Panc1 (cell line): ENCODE results near the gene PLN. TPM values are rescaled to one million over a fixed set of nuclear protein-coding genes. Genes with fewer than 3 reads are reported as not detected.

ENCODE experiments used
- ATAC-seq: fragments of 200-7000 bp; cut with Tn5 transposase; 2 replicates; pipeline ENCODE4 v1.9.1; 2020; ENCODE audit warnings: mild to moderate bottlenecking, moderate library complexity
- BruUV-seq: library from RNA; stranded (reverse); fragments of 400-500 nt; replicated peaks from 2 replicates; lab custom pipeline; 2021; lab: Mats Ljungman, UMichigan
- CTCF ChIA-PET: fragments of 300-600 bp; sonication (Branson Sonifier 250); formaldehyde crosslinking; loops from one replicate; lab custom pipeline; 2022; ENCODE audit warnings: antibody characterized with exemption; lab: Charles Lee
- POLR2A ChIA-PET: fragments of 300-600 bp; sonication (Branson Sonifier 250); formaldehyde crosslinking; loops from one replicate; lab custom pipeline; 2022; ENCODE audit warnings: antibody characterized with exemption; lab: Charles Lee
- DNase-seq: peaks from one replicate; pipeline ENCODE4 v3.0.0-alpha.2; 2010; ENCODE audit warnings: low read depth, low spot score
- H3K27ac ChIP-seq: 2 replicates; pipeline ENCODE4 v1.5.1; 2011; ENCODE audit warnings: mild to moderate bottlenecking, low read length, inconsistent platforms
- H3K27me3 ChIP-seq: fragments of 200-500 bp; sonication (Bioruptor generic); 2 replicates; pipeline ENCODE4 v1.6.0; 2014; ENCODE audit warnings: low read length, inconsistent platforms; ENCODE audit not compliant: control insufficient read depth, insufficient read depth
- H3K36me3 ChIP-seq: fragments of 200-500 bp; sonication (Bioruptor generic); 2 replicates; pipeline ENCODE4 v1.5.1; 2014; ENCODE audit warnings: inconsistent platforms, mild to moderate bottlenecking, low read length, moderate library complexity; ENCODE audit not compliant: control insufficient read depth, insufficient read depth
- H3K4me1 ChIP-seq: 2 replicates; pipeline ENCODE4 v1.5.1; 2011; ENCODE audit warnings: inconsistent platforms, mild to moderate bottlenecking, low read length, moderate library complexity; ENCODE audit not compliant: control insufficient read depth, insufficient read depth
- H3K4me3 ChIP-seq, 2 experiments: 2 replicates each; pipeline ENCODE4 v1.5.1; 2011 to 2012; ENCODE audit warnings: low read depth in 2 of 2, low read length in 2 of 2, mild to moderate bottlenecking in 2 of 2, inconsistent platforms in 1 of 2, moderate library complexity in 1 of 2
- H3K9me3 ChIP-seq: fragments of 200-500 bp; sonication (Bioruptor generic); 2 replicates; pipeline ENCODE4 v1.5.1; 2014; ENCODE audit warnings: low read depth, mild to moderate bottlenecking, inconsistent platforms, low read length, moderate library complexity; ENCODE audit not compliant: control insufficient read depth, insufficient read depth
- POLR2AphosphoS5 ChIP-seq: IDR thresholded peaks from 2 replicates; pipeline ENCODE4 v1.6.1; 2012; ENCODE audit warnings: mild to moderate bottlenecking, low read depth, low read length, moderate library complexity
- SIN3A ChIP-seq: IDR thresholded peaks from 2 replicates; pipeline ENCODE4 v1.6.1; 2012; ENCODE audit warnings: low read depth, mild to moderate bottlenecking, low read length, moderate library complexity, borderline replicate concordance; ENCODE audit not compliant: insufficient read depth
- TCF7L2 ChIP-seq: IDR thresholded peaks from 2 replicates; pipeline ENCODE4 v1.6.1; 2011; ENCODE audit warnings: mild to moderate bottlenecking, low read depth, low read length, inconsistent platforms
- in situ Hi-C: cut with HindIII; loops from 2 replicates; pipeline ENCODE4 v1.10.0; 2016; ENCODE audit warnings: low sequenced_read_pairs, low pct_unique_long_range_greater_than_20kb
- intact Hi-C: fragments of 100-400 bp; cut with micrococcal nuclease; formaldehyde crosslinking; loops from one replicate; pipeline ENCODE4 v1.10.0; 2022; ENCODE audit not compliant: unreplicated experiment
- total RNA-seq: library from RNA; stranded (reverse); gene quantifications from one replicate; pipeline ENCODE4 v1.2.1, GENCODE V29; 2021; ENCODE audit not compliant: unreplicated experiment
- TF ChIP-seq, protein P1 (sequence below), 2 experiments: IDR thresholded peaks; 2 replicates each; pipeline ENCODE4 v1.6.1; 2011 to 2012; ENCODE audit warnings: low read depth in 2 of 2, control low read depth in 1 of 2, low read length in 1 of 2, mild to moderate bottlenecking in 1 of 2, moderate library complexity in 1 of 2; ENCODE audit not compliant: insufficient read depth in 1 of 2
- TF ChIP-seq, protein P2 (sequence below): fragments of 450-650 bp; IDR thresholded peaks from 2 replicates; pipeline ENCODE4 v1.5.1; 2017; ENCODE audit warnings: mild to moderate bottlenecking

Gene PLN
- total RNA-seq, 1 experiment from 2014 or later: not detected

DNA sequence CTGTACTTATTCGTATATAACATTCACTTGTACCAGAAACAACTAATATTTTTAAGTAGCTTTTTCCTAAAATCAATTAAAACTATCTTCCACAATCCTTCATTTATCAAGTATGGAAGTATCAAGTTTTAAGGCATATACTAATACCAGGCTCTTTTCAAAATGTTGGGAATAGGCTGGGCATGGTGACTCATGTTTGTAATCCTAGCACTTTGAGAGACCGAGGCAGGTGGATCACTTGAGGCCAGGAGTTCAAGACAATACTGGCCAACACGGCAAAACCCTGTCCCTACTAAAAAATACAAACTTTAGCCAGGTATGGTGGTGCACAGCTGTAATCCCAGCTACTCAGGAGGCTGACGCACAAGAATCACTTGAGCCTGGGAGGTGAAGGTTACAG is 25.7 kb upstream of the PLN start:
- intact Hi-C loops (no loop called here), in situ Hi-C loops (no loop called here)
- H3K27ac ChIP-seq: no peak overlapping the region
- H3K4me1 ChIP-seq: no peaks in the 10 kb centered on the region
- DNase-seq (no peak), ATAC-seq (no peak)
- POLR2A ChIA-PET: no interaction called here
- TF ChIP-seq, protein P1, sequence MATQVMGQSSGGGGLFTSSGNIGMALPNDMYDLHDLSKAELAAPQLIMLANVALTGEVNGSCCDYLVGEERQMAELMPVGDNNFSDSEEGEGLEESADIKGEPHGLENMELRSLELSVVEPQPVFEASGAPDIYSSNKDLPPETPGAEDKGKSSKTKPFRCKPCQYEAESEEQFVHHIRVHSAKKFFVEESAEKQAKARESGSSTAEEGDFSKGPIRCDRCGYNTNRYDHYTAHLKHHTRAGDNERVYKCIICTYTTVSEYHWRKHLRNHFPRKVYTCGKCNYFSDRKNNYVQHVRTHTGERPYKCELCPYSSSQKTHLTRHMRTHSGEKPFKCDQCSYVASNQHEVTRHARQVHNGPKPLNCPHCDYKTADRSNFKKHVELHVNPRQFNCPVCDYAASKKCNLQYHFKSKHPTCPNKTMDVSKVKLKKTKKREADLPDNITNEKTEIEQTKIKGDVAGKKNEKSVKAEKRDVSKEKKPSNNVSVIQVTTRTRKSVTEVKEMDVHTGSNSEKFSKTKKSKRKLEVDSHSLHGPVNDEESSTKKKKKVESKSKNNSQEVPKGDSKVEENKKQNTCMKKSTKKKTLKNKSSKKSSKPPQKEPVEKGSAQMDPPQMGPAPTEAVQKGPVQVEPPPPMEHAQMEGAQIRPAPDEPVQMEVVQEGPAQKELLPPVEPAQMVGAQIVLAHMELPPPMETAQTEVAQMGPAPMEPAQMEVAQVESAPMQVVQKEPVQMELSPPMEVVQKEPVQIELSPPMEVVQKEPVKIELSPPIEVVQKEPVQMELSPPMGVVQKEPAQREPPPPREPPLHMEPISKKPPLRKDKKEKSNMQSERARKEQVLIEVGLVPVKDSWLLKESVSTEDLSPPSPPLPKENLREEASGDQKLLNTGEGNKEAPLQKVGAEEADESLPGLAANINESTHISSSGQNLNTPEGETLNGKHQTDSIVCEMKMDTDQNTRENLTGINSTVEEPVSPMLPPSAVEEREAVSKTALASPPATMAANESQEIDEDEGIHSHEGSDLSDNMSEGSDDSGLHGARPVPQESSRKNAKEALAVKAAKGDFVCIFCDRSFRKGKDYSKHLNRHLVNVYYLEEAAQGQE (IDR thresholded peaks at IDR 0.05; ENCODE audit: insufficient read depth in 1 of 2, low read depth in 2 of 2, low read length in 1 of 2): no peak
- TF ChIP-seq SIN3A: no peak
- TF ChIP-seq, protein P2, sequence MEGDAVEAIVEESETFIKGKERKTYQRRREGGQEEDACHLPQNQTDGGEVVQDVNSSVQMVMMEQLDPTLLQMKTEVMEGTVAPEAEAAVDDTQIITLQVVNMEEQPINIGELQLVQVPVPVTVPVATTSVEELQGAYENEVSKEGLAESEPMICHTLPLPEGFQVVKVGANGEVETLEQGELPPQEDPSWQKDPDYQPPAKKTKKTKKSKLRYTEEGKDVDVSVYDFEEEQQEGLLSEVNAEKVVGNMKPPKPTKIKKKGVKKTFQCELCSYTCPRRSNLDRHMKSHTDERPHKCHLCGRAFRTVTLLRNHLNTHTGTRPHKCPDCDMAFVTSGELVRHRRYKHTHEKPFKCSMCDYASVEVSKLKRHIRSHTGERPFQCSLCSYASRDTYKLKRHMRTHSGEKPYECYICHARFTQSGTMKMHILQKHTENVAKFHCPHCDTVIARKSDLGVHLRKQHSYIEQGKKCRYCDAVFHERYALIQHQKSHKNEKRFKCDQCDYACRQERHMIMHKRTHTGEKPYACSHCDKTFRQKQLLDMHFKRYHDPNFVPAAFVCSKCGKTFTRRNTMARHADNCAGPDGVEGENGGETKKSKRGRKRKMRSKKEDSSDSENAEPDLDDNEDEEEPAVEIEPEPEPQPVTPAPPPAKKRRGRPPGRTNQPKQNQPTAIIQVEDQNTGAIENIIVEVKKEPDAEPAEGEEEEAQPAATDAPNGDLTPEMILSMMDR: no peak
- no peak for TF ChIP-seq POLR2AphosphoS5
- no peak for TF ChIP-seq TCF7L2
- H3K36me3 ChIP-seq: no peaks in the 10 kb centered on the region
- BruUV-seq: no TSS peak
- H3K4me3 ChIP-seq: no peak overlapping the region
- CTCF ChIA-PET: no interaction called here
- H3K27me3 ChIP-seq: no peaks in the 10 kb centered on the region
- H3K9me3 ChIP-seq: no peaks in the 10 kb centered on the region

DNA sequence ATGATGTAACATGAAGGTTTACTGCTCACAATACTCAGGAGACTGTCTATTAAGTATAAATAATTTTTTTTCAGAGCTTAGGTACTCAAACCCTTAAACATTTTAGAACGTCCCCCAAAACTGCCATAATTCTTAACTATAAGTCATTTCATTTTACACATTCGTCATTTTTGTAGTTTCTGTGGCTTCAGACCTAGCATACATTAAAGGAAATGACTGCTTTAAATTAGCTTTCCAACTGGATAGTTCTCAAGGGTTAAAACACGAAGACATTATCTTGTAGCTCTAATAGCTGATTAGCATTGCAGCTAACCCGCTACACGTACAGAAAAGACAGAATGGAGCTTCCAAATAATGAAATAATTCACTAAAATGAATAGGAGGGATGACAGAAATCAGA is 24.9 kb upstream of the PLN start:
- CTCF ChIA-PET: no interaction called here
- Histone ChIP-seq H3K36me3 (no peaks in the 10 kb centered on the region), H3K9me3 (no peaks in the 10 kb centered on the region), H3K27ac (no peak overlapping the region), H3K27me3 (no peaks in the 10 kb centered on the region), H3K4me3 (no peak overlapping the region), H3K4me1 (no peaks in the 10 kb centered on the region)
- in situ Hi-C loops (no loop called here), intact Hi-C loops (no loop called here)
- DNase-seq (no peak), ATAC-seq (no peak)
- POLR2A ChIA-PET: no interaction called here
- no TSS peak for BruUV-seq
- TF ChIP-seq POLR2AphosphoS5 (no peak), SIN3A (no peak), TCF7L2 (no peak)
- TF ChIP-seq, protein P2: no peak
- TF ChIP-seq, protein P1 (IDR thresholded peaks at IDR 0.05; ENCODE audit: insufficient read depth in 1 of 2, low read depth in 2 of 2, low read length in 1 of 2): no peak
